GM18517 (cell line): Measurements from ENCODE around the gene CWC22.

Experiments
- ATAC-seq: cut with Tn5 transposase; IDR thresholded peaks from one replicate; pipeline ENCODE4 v1.9.1; 2021; ENCODE audit warnings: mild to moderate bottlenecking, moderate library complexity; ENCODE audit not compliant: unreplicated experiment

The CWC22 gene

GRCh38 chr2:179909845-179910734 lies 97.0 kb downstream of the CWC22 start:
- no peak for ATAC-seq

- no peak for ATAC-seq
Measured at GRCh38 chr2:179900655-179901054, 106.4 kb downstream of the CWC22 start.

GRCh38 chr2:179899666-179900065 lies 107.4 kb downstream of the CWC22 start:
- no peak for ATAC-seq

GRCh38 chr2:179898873-179899272 lies 108.2 kb downstream of the CWC22 start:
- ATAC-seq, result peak; percentile 66
